ENCODE results near the gene DNAJC9. TPM values are rescaled to one million over a fixed set of nuclear protein-coding genes. Genes with fewer than 3 reads are reported as not detected.
A peak's percentile ranks its signal among the peaks of the same experiment; 100 is the strongest.

DNAJC9 gene
- total and polyA plus RNA-seq, 10 donors: 12.1 to 34.8 (median 20.7) TPM

DNA sequence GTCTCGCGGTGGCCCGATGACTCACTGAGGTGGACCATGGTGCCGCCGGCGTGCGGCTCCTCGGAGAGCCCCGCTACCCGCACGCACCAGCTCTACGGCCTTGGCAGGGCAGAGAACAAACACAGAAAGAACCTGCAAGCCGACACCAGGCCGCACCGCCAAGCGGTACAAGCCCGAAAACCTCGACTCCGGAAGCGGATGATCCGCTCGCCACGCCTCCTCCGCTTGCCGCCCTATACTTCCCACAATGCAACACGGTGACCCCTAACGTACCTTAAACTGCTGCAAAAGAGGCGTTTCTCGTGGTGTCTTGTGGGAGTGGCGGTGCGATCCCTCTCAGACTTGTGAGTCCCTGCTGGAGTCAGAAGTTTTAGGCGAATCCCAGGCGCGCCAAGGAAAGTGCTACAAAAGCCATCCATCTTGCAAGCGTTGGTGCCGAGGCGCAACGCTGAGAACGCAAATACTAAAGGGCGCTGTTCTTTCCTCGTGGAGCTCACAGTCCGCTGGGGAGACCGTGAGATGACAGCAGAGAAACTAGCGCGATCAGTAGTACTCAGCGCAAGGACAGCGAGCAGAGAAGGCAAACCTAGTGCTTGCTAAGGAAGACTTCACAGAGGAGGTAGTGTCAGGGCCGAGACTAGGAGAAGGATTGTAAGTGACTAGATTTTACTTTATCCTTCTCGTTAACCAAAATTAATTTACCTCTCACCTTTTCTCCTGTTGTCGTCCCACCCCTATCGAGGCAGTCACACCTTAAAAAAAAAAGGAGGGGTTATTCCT is 5.6 kb upstream of the DNAJC9 start, which contains the start of gene MRPS16:
MRPS16 (minus strand) TSS at position 200 of the 780 bp plus-strand sequence; CDS start at position 38, 162 bp downstream.
- H3K27ac ChIP-seq: peak within 1 kb of the TSS; percentile 84 to 97 (median 92)
- peaks cover 22 to 56% (median 39%) of the 10 kb centered on the region in 6 donors for H3K4me1 ChIP-seq
- H3K4me3 ChIP-seq: peak within 1 kb of the TSS; percentile 70 to 91 (median 82)
- peak; percentile 96 to 97 (median 96) for TF ChIP-seq POLR2AphosphoS5 (IDR thresholded peaks at IDR 0.05)
- TF ChIP-seq, protein P1, sequence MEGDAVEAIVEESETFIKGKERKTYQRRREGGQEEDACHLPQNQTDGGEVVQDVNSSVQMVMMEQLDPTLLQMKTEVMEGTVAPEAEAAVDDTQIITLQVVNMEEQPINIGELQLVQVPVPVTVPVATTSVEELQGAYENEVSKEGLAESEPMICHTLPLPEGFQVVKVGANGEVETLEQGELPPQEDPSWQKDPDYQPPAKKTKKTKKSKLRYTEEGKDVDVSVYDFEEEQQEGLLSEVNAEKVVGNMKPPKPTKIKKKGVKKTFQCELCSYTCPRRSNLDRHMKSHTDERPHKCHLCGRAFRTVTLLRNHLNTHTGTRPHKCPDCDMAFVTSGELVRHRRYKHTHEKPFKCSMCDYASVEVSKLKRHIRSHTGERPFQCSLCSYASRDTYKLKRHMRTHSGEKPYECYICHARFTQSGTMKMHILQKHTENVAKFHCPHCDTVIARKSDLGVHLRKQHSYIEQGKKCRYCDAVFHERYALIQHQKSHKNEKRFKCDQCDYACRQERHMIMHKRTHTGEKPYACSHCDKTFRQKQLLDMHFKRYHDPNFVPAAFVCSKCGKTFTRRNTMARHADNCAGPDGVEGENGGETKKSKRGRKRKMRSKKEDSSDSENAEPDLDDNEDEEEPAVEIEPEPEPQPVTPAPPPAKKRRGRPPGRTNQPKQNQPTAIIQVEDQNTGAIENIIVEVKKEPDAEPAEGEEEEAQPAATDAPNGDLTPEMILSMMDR (IDR thresholded peaks at IDR 0.05 in 8 of 11, conservative IDR thresholded peaks at IDR 0.05 in 3 of 11): peak in 5 of 11 experiments; percentile 10 to 37 (median 28)
- peak; percentile 18 to 78 (median 45) for TF ChIP-seq POLR2A (IDR thresholded peaks at IDR 0.05)
- 0 to 1% (median 0%) methylated on average over 21 to 51 of the region's 51 CpGs for WGBS, 5 donors
- H3K27me3 ChIP-seq (replicated peaks in 1 of 7): no peaks in the 10 kb centered on the region
- DNase-seq: peak; percentile 95
- H3K36me3 ChIP-seq: peaks cover 0 to 33% (median 12%) of the 10 kb centered on the region in 6 donors
- no peaks in the 10 kb centered on the region for H3K9me3 ChIP-seq
- intact Hi-C loops (cut with DNase I; ENCODE audit: low total_unique reads): no loop called here

DNA sequence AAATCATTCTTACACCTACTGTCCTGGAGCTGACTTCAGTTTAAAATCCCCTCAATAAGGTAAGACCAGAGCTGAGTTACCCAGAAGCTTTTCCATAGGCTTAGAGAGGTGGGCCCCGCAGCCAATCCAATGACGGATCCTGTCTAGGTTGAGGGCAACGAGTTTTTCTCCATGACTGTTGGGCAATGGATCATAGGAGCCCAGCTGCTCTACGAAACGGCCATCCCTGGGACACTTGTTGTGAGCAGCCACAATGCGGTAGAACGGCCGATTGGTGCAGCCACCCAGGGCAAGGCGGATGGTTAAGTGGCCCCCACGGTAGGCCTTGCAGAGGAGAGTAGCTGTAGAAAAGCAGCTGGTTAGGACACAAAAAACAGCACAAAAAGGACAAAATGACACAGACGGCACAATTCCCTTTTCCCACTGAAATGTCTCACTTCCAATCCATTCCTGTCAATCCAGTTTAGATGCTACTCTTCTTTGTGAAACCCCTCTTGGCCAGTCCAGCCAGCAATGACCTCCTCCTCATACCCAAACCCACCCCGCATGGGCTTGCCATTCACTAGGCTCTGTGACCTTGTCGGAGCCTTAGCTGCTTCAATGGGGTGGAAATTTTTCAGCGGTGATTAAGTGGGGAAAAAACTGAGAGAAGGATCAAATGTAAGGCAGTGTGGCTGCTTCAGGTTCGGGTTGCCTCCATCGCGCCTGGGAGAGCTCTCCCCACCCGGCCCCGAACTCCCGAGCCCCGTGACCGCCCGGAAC is 4.8 kb upstream of the DNAJC9 start:
- Histone ChIP-seq H3K36me3 (peaks cover 0 to 33% (median 12%) of the 10 kb centered on the region in 6 donors), H3K27ac (peak overlapping the region; percentile 84 to 97 (median 92)), H3K9me3 (no peaks in the 10 kb centered on the region), H3K4me3 (peak overlapping the region; percentile 70 to 91 (median 82)), H3K4me1 (peaks cover 25 to 60% (median 42%) of the 10 kb centered on the region in 6 donors), H3K27me3 (replicated peaks in 1 of 7) (no peaks in the 10 kb centered on the region)
- 15 to 22% (median 18%) methylated on average over 15 to 23 of the region's 23 CpGs for WGBS, 5 donors
- intact Hi-C loops (cut with DNase I; ENCODE audit: low total_unique reads): no loop called here
- DNase-seq: peak; percentile 80
- TF ChIP-seq, protein P1 (IDR thresholded peaks at IDR 0.05 in 8 of 11, conservative IDR thresholded peaks at IDR 0.05 in 3 of 11): no peak
- no peak for TF ChIP-seq POLR2AphosphoS5 (IDR thresholded peaks at IDR 0.05)
- TF ChIP-seq POLR2A (IDR thresholded peaks at IDR 0.05): no peak

DNA sequence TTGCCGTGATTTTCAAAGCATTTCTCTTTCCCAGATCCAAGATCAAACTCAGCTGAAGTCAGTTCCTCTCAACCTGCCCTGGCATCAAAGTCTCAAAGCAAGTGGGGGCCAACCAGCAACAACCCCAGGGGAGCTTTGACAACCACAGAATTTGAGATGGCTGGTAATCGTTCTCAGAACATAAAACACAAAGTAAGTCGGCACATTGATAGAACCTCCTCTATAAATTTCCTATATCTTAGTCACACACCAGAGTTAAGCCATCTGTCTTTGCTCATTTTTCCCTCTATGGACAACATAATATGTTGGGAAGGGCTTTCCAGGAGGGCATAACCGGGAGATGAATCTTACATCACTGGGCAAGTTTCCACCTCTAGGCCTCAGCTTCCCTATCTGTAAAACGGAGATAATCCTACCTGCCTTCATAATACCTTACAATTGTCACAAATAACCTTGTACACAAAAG is 1.2 kb upstream of the DNAJC9 start:
- H3K27ac ChIP-seq: peak overlapping the region in 4 of 8 donors; percentile 90 to 94 (median 93)
- 67 to 77% (median 74%) methylated on average over 5 of the region's 5 CpGs for WGBS, 5 donors
- H3K4me1 ChIP-seq: peaks cover 22 to 86% (median 67%) of the 10 kb centered on the region in 6 donors
- no peak for TF ChIP-seq POLR2AphosphoS5 (IDR thresholded peaks at IDR 0.05)
- TF ChIP-seq, protein P1 (IDR thresholded peaks at IDR 0.05 in 8 of 11, conservative IDR thresholded peaks at IDR 0.05 in 3 of 11): no peak
- TF ChIP-seq POLR2A (IDR thresholded peaks at IDR 0.05): no peak
- H3K4me3 ChIP-seq: peak overlapping the region in 1 of 8 donors; percentile 96
- no peak for DNase-seq
- H3K27me3 ChIP-seq (replicated peaks in 1 of 7): no peaks in the 10 kb centered on the region
- peaks cover 0 to 56% (median 24%) of the 10 kb centered on the region in 6 donors for H3K36me3 ChIP-seq
- intact Hi-C loops (cut with DNase I; ENCODE audit: low total_unique reads): loop anchor here (10.0 kb wide), 1 partner anchor 153 kb away; the partner anchor contains the start of gene P4HA1
- no peaks in the 10 kb centered on the region for H3K9me3 ChIP-seq
